HEK293T (cell line): ENCODE data around the gene ALDH2.

Experiments
- CTCF ChIA-PET: fragments of 350-600 bp; formaldehyde crosslinking; extraction: SDS; loops from one replicate; lab custom pipeline; 2021; ENCODE audit warnings: antibody characterized with exemption, inconsistent platforms; lab: Yijun Ruan, JAX
- POLR2A ChIA-PET: fragments of 350-600 bp; formaldehyde crosslinking; extraction: SDS; loops from one replicate; lab custom pipeline; 2020; ENCODE audit warnings: antibody characterized with exemption, inconsistent platforms; lab: Yijun Ruan, JAX
- DNase-seq: peaks from one replicate; pipeline ENCODE4 v3.0.0; 2012; ENCODE audit warnings: mixed read lengths; ENCODE audit errors: extremely low spot score
- CTBP1 ChIP-seq: fragments of 450-650 bp; IDR thresholded peaks from 2 replicates; pipeline ENCODE4 v1.6.1; 2016; ENCODE audit warnings: borderline replicate concordance
- FOXK2 ChIP-seq: fragments of 450-650 bp; IDR thresholded peaks from 2 replicates; pipeline ENCODE4 v1.6.1; 2016; ENCODE audit warnings: mild to moderate bottlenecking
- FOXM1 ChIP-seq: fragments of 450-650 bp; IDR thresholded peaks from 2 replicates; pipeline ENCODE4 v1.6.1; 2017; ENCODE audit warnings: mild to moderate bottlenecking, borderline replicate concordance
- HDGF ChIP-seq: fragments of 450-650 bp; IDR thresholded peaks from 2 replicates; pipeline ENCODE4 v1.6.1; 2017; ENCODE audit warnings: antibody characterized with exemption, borderline replicate concordance
- LEF1 ChIP-seq: fragments of 450-650 bp; IDR thresholded peaks from 2 replicates; pipeline ENCODE4 v1.6.1; 2017; ENCODE audit warnings: mild to moderate bottlenecking, borderline replicate concordance
- SP1 ChIP-seq: fragments of 450-650 bp; IDR thresholded peaks from 2 replicates; pipeline ENCODE4 v1.6.1; 2017
- SUZ12 ChIP-seq: fragments of 450-650 bp; IDR thresholded peaks from 2 replicates; pipeline ENCODE4 v1.6.1; 2016; ENCODE audit warnings: mild to moderate bottlenecking
- ZNF384 ChIP-seq: fragments of 450-650 bp; IDR thresholded peaks from 2 replicates; pipeline ENCODE4 v1.6.1; 2016
- TF ChIP-seq, protein P1 (sequence below): fragments of 450-650 bp; IDR thresholded peaks from 2 replicates; pipeline ENCODE4 v1.6.1; 2016

Gene ALDH2

GRCh38 chr12:111858778-111859177 lies 92.0 kb downstream of the ALDH2 start:
- TF ChIP-seq LEF1, result no peak
- TF ChIP-seq FOXM1, result no peak
- TF ChIP-seq SUZ12, result no peak
- TF ChIP-seq FOXK2, result no peak
- TF ChIP-seq CTBP1, result no peak
- TF ChIP-seq SP1, result no peak
- no peak for TF ChIP-seq ZNF384
- ChIA-PET POLR2A (no interaction called here), CTCF (no interaction called here)
- no peak for DNase-seq

GRCh38 chr12:111864913-111865312 lies 98.2 kb downstream of the ALDH2 start:
- ChIA-PET POLR2A (no interaction called here), CTCF (no interaction called here)
- TF ChIP-seq, protein P1, sequence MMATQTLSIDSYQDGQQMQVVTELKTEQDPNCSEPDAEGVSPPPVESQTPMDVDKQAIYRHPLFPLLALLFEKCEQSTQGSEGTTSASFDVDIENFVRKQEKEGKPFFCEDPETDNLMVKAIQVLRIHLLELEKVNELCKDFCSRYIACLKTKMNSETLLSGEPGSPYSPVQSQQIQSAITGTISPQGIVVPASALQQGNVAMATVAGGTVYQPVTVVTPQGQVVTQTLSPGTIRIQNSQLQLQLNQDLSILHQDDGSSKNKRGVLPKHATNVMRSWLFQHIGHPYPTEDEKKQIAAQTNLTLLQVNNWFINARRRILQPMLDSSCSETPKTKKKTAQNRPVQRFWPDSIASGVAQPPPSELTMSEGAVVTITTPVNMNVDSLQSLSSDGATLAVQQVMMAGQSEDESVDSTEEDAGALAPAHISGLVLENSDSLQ, result no peak
- TF ChIP-seq HDGF (no peak), FOXK2 (no peak)
- no peak for DNase-seq
